Heart left ventricle (tissue), 13 donors: ENCODE measurements around the gene IKZF1.

Experiments used
- CTCF ChIP-seq, 12 donors: fragments of 200-600 bp; sonication (generic) in 4 of 12; IDR thresholded peaks; one replicate each; pipeline versions ENCODE4 v1.5.0 to v1.8.0; 2018 to 2022; ENCODE audit warnings: antibody characterized with exemption in 12 of 12, mild to moderate bottlenecking in 5 of 12
- POLR2A ChIP-seq, 2 donors: fragments of 450-650 bp; IDR thresholded peaks; one replicate each; pipeline ENCODE4 v1.6.1; 2017; ENCODE audit warnings: antibody characterized with exemption in 2 of 2, mild to moderate bottlenecking in 2 of 2, moderate library complexity in 2 of 2
- donor health status: ischemic (EF 13 %, LVEDD 7.1; RV severe dilation, severe dysfunction).
- donor health status: DM: no; HTN: yes; CAD: no.
- donor health status: DM: no; HTN: no; CAD: no.
- donor health status: ischemic (EF 25% LVEDD 6.9; RV normal size, moderate dysfunction).
- donor health status: ischemic (EF 25% LVEDD 5.7; RV mildly dilated, moderate dysfunction).
- donor health status: ischemic (EF 35%, LVEDD 5.7; RV mildly dilated, moderate dysfunction).
- donor health status: nonischemic (EF 11% LVEDD 7.7; RV severe dilation, severe dysfunction).
- donor health status: DM: yes; HTN: yes; CAD: no.
- donor health status: PGD.
- donor health status: ischemic (EF 29% LVEDD 5.4; RV normal size, mild dysfunction).
- donor health status: nonischemic (EF 23%, LVEDD 6.1; RV moderate dilation, normal function).

- TF ChIP-seq CTCF (IDR thresholded peaks at IDR 0.05) = no peak
- no peak for TF ChIP-seq POLR2A (IDR thresholded peaks at IDR 0.05)
These were observed 93.4 kb downstream of the IKZF1 start for GRCh38 chr7:50397971-50398324.
